Ovary (tissue), 1 donor: ENCODE data around the gene PPP1R3F.

ENCODE experiments used
- EP300 ChIP-seq: sonication (generic); formaldehyde crosslinking; IDR thresholded peaks from one replicate; pipeline ENCODE4 v1.6.1; 2017; ENCODE audit warnings: antibody characterized with exemption
- POLR2A ChIP-seq: fragments of 450-650 bp; IDR thresholded peaks from one replicate; pipeline ENCODE4 v1.6.1; 2017; ENCODE audit warnings: antibody characterized with exemption, mild to moderate bottlenecking, moderate library complexity

- TF ChIP-seq POLR2A = no peak
- TF ChIP-seq EP300 = no peak
Observed at GRCh38 chrX:49273181-49273727, 3.7 kb downstream of the PPP1R3F start.
